Large intestine (tissue), 3 donors: ENCODE data around the gene TBC1D22A. TPM values are rescaled to one million over a fixed set of nuclear protein-coding genes. Genes with fewer than 3 reads are reported as not detected.

Source experiments
- DNase-seq, 2 donors: peaks; one replicate each; pipeline versions ENCODE4 v3.0.0 to v3.0.0-alpha.2; 2013
- H3K27ac ChIP-seq: one replicate; pipeline ENCODE4 v1.5.1; 2013; ENCODE audit warnings: low read length
- H3K27me3 ChIP-seq: 2 replicates; pipeline ENCODE4 v1.6.1; 2013; ENCODE audit warnings: low read length; ENCODE audit not compliant: control insufficient read depth, insufficient read depth
- H3K36me3 ChIP-seq: 2 replicates; pipeline ENCODE4 v1.6.1; 2013; ENCODE audit warnings: low read length; ENCODE audit not compliant: control insufficient read depth, insufficient read depth
- H3K4me1 ChIP-seq: one replicate; pipeline ENCODE4 v1.6.1; 2013; ENCODE audit warnings: low read length; ENCODE audit not compliant: control insufficient read depth, insufficient read depth
- H3K4me3 ChIP-seq: one replicate; pipeline ENCODE4 v1.5.1; 2013; ENCODE audit warnings: low read length
- H3K9me3 ChIP-seq: one replicate; pipeline ENCODE4 v1.6.1; 2013; ENCODE audit warnings: mild to moderate bottlenecking, low read depth, low read length, moderate library complexity; ENCODE audit not compliant: control insufficient read depth
- WGBS: methylation state at CpG from one replicate; pipeline ENCODE4 v1.1.5; 2013; ENCODE audit warnings: low lambda C conversion rate; ENCODE audit not compliant: insufficient coverage; 5-methylcytosine and 5-hydroxymethylcytosine counted together
- polyA plus RNA-seq: library from polyadenylated mRNA; unstranded; fragments of 120-200 nt; gene quantifications from one replicate; pipeline ENCODE4 v1.2.1, GENCODE V29; 2013

TBC1D22A gene
- polyA plus RNA-seq, 1 donor = 21.5 TPM

GRCh38 chr22:47073075-47073474 is 310.6 kb downstream of the TBC1D22A start:
- H3K36me3 ChIP-seq = peaks cover 7% of the 10 kb centered on the region
- WGBS = 100% methylated on average over 3 of the region's 7 CpGs
- DNase-seq = no peak
- H3K27ac ChIP-seq = no peak overlapping the region
- no peak overlapping the region for H3K4me3 ChIP-seq
- no peaks in the 10 kb centered on the region for H3K4me1 ChIP-seq
- no peaks in the 10 kb centered on the region for H3K27me3 ChIP-seq
- no peaks in the 10 kb centered on the region for H3K9me3 ChIP-seq

GRCh38 chr22:47074105-47074504 is 311.7 kb downstream of the TBC1D22A start:
- no peak overlapping the region for H3K4me3 ChIP-seq
- WGBS = no CpG with 5 or more reads among the region's 7 CpGs
- DNase-seq = no peak
- H3K27ac ChIP-seq = no peak overlapping the region
- H3K9me3 ChIP-seq = no peaks in the 10 kb centered on the region
- H3K27me3 ChIP-seq = no peaks in the 10 kb centered on the region
- H3K36me3 ChIP-seq = peaks cover 7% of the 10 kb centered on the region
- H3K4me1 ChIP-seq = no peaks in the 10 kb centered on the region

GRCh38 chr22:47075568-47075967 is 313.1 kb downstream of the TBC1D22A start:
- no peak for DNase-seq
- Histone ChIP-seq H3K9me3 (no peaks in the 10 kb centered on the region), H3K4me3 (no peak overlapping the region), H3K27ac (no peak overlapping the region), H3K27me3 (no peaks in the 10 kb centered on the region), H3K4me1 (no peaks in the 10 kb centered on the region), H3K36me3 (peaks cover 7% of the 10 kb centered on the region)

GRCh38 chr22:47076758-47077157 is 314.3 kb downstream of the TBC1D22A start:
- Histone ChIP-seq H3K36me3 (peaks cover 7% of the 10 kb centered on the region), H3K4me3 (no peak overlapping the region), H3K27me3 (no peaks in the 10 kb centered on the region), H3K9me3 (no peaks in the 10 kb centered on the region), H3K4me1 (no peaks in the 10 kb centered on the region), H3K27ac (no peak overlapping the region)
- no CpG with 5 or more reads among the region's 2 CpGs for WGBS
- no peak for DNase-seq

- no peaks in the 10 kb centered on the region for H3K27me3 ChIP-seq
- WGBS = 67% methylated on average over 3 of the region's 3 CpGs
- no peak overlapping the region for H3K27ac ChIP-seq
- no peaks in the 10 kb centered on the region for H3K4me1 ChIP-seq
- no peaks in the 10 kb centered on the region for H3K9me3 ChIP-seq
- DNase-seq = no peak
- H3K4me3 ChIP-seq = no peak overlapping the region
- peaks cover 2% of the 10 kb centered on the region for H3K36me3 ChIP-seq
These were observed 317.6 kb downstream of the TBC1D22A start for GRCh38 chr22:47080100-47080499.

- DNase-seq = no peak
- Histone ChIP-seq H3K27ac (no peak overlapping the region), H3K9me3 (no peaks in the 10 kb centered on the region), H3K27me3 (no peaks in the 10 kb centered on the region), H3K4me3 (no peak overlapping the region), H3K36me3 (no peaks in the 10 kb centered on the region), H3K4me1 (no peaks in the 10 kb centered on the region)
- 100% methylated on average over 1 of the region's 1 CpG for WGBS
These were observed 320.1 kb downstream of the TBC1D22A start for GRCh38 chr22:47082505-47082904.

GRCh38 chr22:47083379-47083986 is 321.0 kb downstream of the TBC1D22A start:
- Histone ChIP-seq H3K9me3 (no peaks in the 10 kb centered on the region), H3K27ac (no peak overlapping the region), H3K27me3 (no peaks in the 10 kb centered on the region), H3K4me3 (no peak overlapping the region), H3K36me3 (no peaks in the 10 kb centered on the region), H3K4me1 (no peaks in the 10 kb centered on the region)
- WGBS = 100% methylated on average over 1 of the region's 14 CpGs
- no peak for DNase-seq

- Histone ChIP-seq H3K27ac (no peak overlapping the region), H3K27me3 (no peaks in the 10 kb centered on the region), H3K9me3 (no peaks in the 10 kb centered on the region), H3K36me3 (no peaks in the 10 kb centered on the region), H3K4me1 (no peaks in the 10 kb centered on the region), H3K4me3 (no peak overlapping the region)
- 57% methylated on average over 2 of the region's 12 CpGs for WGBS
- DNase-seq = no peak
These were observed 321.8 kb downstream of the TBC1D22A start for GRCh38 chr22:47084226-47084625.

- Histone ChIP-seq H3K27ac (no peak overlapping the region), H3K4me3 (no peak overlapping the region), H3K9me3 (no peaks in the 10 kb centered on the region), H3K4me1 (peaks cover 4% of the 10 kb centered on the region), H3K27me3 (no peaks in the 10 kb centered on the region), H3K36me3 (no peaks in the 10 kb centered on the region)
- DNase-seq = peak; percentile 35 to 64
- WGBS = no CpG with 5 or more reads among the region's 17 CpGs
These were observed 324.3 kb downstream of the TBC1D22A start for GRCh38 chr22:47086596-47087248.

- 70% methylated on average over 2 of the region's 11 CpGs for WGBS
- no peaks in the 10 kb centered on the region for H3K9me3 ChIP-seq
- H3K36me3 ChIP-seq = no peaks in the 10 kb centered on the region
- H3K27me3 ChIP-seq = no peaks in the 10 kb centered on the region
- no peak for DNase-seq
- H3K4me1 ChIP-seq = peaks cover 4% of the 10 kb centered on the region
- H3K27ac ChIP-seq = no peak overlapping the region
- no peak overlapping the region for H3K4me3 ChIP-seq
These were observed 326.2 kb downstream of the TBC1D22A start for GRCh38 chr22:47088480-47089158.
